HepG2 (cell line): Measurements from ENCODE around the gene ZNF714.

Experiments
- HDAC1 ChIP-seq: sonication (generic); formaldehyde crosslinking; IDR thresholded peaks from 2 replicates; pipeline ENCODE4 v1.5.1; 2020; ENCODE audit warnings: mild to moderate bottlenecking, missing genetic modification reagents
- HOXA7 ChIP-seq: sonication (generic); formaldehyde crosslinking; IDR thresholded peaks from 2 replicates; pipeline ENCODE4 v1.8.1; 2022; ENCODE audit warnings: mild to moderate bottlenecking, missing genetic modification reagents, moderate library complexity
- JUN ChIP-seq: sonication (generic); formaldehyde crosslinking; IDR thresholded peaks from 2 replicates; pipeline ENCODE4 v1.4.0; 2020; ENCODE audit warnings: mild to moderate bottlenecking, missing genetic modification reagents
- KLF9 ChIP-seq: IDR thresholded peaks from 2 replicates; pipeline ENCODE4 v1.6.1; 2016; ENCODE audit warnings: low read depth
- MEIS2 ChIP-seq: sonication (generic); formaldehyde crosslinking; IDR thresholded peaks from 2 replicates; pipeline ENCODE4 v1.9.0; 2021; ENCODE audit warnings: mild to moderate bottlenecking, missing genetic modification reagents
- NFYC ChIP-seq: IDR thresholded peaks from 2 replicates; pipeline ENCODE4 v1.6.1; 2016; ENCODE audit warnings: missing genetic modification reagents, missing compliant biosample characterization
- NR3C1 ChIP-seq: sonication (generic); formaldehyde crosslinking; IDR thresholded peaks from 2 replicates; pipeline ENCODE4 v1.4.0; 2020; ENCODE audit warnings: missing genetic modification reagents
- POLR2AphosphoS5 ChIP-seq: IDR thresholded peaks from 2 replicates; pipeline ENCODE4 v1.6.1; 2012; ENCODE audit warnings: low read depth, low read length
- RAD21 ChIP-seq: fragments of 450-650 bp; formaldehyde crosslinking; IDR thresholded peaks from 2 replicates; pipeline ENCODE4 v1.5.0; 2020; ENCODE audit warnings: mild to moderate bottlenecking
- SNAI1 ChIP-seq: sonication (generic); formaldehyde crosslinking; IDR thresholded peaks from 2 replicates; pipeline ENCODE4 v1.5.0; 2020; ENCODE audit warnings: mild to moderate bottlenecking, missing genetic modification reagents, borderline replicate concordance
- ZFX ChIP-seq: sonication (generic); formaldehyde crosslinking; IDR thresholded peaks from 2 replicates; pipeline ENCODE4 v1.4.0; 2020; ENCODE audit warnings: mild to moderate bottlenecking, low read depth, missing genetic modification reagents, moderate library complexity
- ZNF136 ChIP-seq: sonication (generic); formaldehyde crosslinking; IDR thresholded peaks from 2 replicates; pipeline ENCODE4 v1.8.1; 2022; ENCODE audit warnings: low read depth, mild to moderate bottlenecking, moderate library complexity, missing genetic modification reagents
- TF ChIP-seq, protein P1 (sequence below): IDR thresholded peaks from 2 replicates; pipeline ENCODE4 v1.6.1; 2016; ENCODE audit warnings: missing genetic modification reagents, missing compliant biosample characterization

DNA sequence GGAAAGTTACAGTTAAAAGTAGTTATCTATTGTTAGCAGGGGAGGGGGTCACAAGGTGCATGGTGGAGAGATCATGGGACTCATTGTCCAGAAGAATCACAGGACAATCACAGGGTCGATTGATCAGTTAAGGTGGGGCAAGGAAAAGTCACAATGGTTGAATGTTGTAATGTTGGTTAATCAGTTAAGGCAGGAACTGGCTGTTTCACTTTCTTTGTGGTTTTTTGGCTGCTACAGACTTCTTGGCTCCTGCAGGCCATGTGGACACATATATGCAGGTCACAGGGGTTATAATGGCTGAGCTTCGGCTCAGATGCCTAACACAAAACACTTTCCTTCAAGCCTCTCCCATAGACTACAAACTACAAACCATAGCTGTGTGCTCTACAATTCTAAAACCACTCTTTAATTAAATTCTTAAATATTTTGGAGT lies 52.9 kb downstream of the ZNF714 start:
- TF ChIP-seq JUN (CRISPR knock-in tag) (no peak), MEIS2 (CRISPR knock-in tag) (no peak), KLF9 (CRISPR knock-in tag) (no peak), HOXA7 (CRISPR knock-in tag) (no peak), ZFX (no peak), RAD21 (CRISPR knock-in tag) (no peak), ZNF136 (CRISPR knock-in tag) (no peak), HDAC1 (CRISPR knock-in tag) (no peak), SNAI1 (CRISPR knock-in tag) (no peak), POLR2AphosphoS5 (no peak), NR3C1 (no peak), NFYC (CRISPR knock-in tag) (no peak)
- TF ChIP-seq, protein P1, sequence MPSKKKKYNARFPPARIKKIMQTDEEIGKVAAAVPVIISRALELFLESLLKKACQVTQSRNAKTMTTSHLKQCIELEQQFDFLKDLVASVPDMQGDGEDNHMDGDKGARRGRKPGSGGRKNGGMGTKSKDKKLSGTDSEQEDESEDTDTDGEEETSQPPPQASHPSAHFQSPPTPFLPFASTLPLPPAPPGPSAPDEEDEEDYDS (CRISPR knock-in tag): no peak
